ENCODE results near the gene VWA8.

The VWA8 gene

DNA sequence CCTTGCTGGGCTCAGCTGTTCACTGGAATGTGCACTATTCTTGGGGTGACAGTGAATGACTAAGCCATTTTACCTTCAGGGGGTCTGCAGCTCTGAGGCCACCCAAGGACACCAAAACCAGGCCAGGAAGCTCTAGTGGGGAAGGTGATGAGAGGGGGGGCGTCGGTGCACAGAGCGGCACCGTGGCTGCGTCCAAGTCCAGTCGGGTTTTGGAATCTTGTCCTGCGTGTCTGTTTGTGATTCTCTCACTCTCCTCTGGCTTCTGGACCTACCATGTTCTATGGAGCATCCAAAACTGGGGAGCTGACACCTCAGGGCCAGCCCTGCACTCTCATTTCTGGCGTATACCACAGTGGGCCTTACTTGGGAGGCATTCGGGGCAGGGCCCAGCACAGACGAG is 411.4 kb downstream of the VWA8 start:
- TF ChIP-seq, protein P1, sequence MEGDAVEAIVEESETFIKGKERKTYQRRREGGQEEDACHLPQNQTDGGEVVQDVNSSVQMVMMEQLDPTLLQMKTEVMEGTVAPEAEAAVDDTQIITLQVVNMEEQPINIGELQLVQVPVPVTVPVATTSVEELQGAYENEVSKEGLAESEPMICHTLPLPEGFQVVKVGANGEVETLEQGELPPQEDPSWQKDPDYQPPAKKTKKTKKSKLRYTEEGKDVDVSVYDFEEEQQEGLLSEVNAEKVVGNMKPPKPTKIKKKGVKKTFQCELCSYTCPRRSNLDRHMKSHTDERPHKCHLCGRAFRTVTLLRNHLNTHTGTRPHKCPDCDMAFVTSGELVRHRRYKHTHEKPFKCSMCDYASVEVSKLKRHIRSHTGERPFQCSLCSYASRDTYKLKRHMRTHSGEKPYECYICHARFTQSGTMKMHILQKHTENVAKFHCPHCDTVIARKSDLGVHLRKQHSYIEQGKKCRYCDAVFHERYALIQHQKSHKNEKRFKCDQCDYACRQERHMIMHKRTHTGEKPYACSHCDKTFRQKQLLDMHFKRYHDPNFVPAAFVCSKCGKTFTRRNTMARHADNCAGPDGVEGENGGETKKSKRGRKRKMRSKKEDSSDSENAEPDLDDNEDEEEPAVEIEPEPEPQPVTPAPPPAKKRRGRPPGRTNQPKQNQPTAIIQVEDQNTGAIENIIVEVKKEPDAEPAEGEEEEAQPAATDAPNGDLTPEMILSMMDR (IDR thresholded peaks at IDR 0.05; ENCODE audit: low read depth, low read length, missing control alignments): no peak
- no peak overlapping the region for H3K4me3 ChIP-seq (replicated peaks; ENCODE audit: low read depth, low read length)
- no peak for DNase-seq (ENCODE audit: extremely low read depth, low read depth)

DNA sequence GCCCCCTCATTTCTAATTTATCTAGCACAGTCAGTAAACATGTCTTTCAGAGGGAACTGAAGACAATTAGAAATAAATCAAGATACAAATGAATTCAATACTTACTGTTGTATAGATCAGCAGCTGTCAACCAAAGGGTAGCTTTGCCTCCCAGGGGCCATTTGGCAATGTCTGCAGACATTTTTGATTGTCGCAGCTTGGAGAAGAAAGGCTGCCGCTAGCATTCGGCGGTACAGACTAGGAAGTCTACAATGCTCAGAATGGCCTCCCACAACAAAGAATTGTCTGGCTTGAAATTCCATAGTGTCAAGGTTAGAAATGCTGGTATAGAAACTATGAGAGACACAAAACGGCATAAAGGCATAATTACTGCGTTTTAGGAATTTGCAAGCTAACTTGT is 412.0 kb downstream of the VWA8 start:
- no peak for DNase-seq (ENCODE audit: extremely low read depth, low read depth)
- TF ChIP-seq, protein P1 (IDR thresholded peaks at IDR 0.05; ENCODE audit: low read depth, low read length, missing control alignments): no peak
- H3K4me3 ChIP-seq (replicated peaks; ENCODE audit: low read depth, low read length): no peak overlapping the region

DNA sequence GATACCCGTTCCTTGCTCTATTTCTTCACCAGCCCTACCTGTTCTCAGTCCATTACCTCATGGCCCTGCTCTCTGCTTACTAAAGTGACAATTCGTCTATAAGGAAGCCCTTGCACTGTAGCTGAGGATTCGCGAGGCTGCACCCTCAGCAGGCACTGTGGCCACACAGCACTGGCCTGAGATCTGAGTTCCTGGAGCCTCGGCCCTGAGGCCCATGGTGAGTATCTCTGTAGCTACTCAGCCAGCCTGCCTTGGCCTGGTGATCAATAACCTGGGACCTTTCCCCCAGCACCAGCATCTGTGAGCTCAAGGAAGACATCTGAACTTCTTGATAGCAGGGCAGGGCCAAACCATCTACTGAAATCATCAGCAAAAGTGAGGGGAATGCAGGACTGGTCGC is 412.9 kb downstream of the VWA8 start:
- TF ChIP-seq, protein P1 (IDR thresholded peaks at IDR 0.05; ENCODE audit: low read depth, low read length, missing control alignments): no peak
- H3K4me3 ChIP-seq (replicated peaks; ENCODE audit: low read depth, low read length): no peak overlapping the region
- DNase-seq (ENCODE audit: extremely low read depth, low read depth): no peak

DNA sequence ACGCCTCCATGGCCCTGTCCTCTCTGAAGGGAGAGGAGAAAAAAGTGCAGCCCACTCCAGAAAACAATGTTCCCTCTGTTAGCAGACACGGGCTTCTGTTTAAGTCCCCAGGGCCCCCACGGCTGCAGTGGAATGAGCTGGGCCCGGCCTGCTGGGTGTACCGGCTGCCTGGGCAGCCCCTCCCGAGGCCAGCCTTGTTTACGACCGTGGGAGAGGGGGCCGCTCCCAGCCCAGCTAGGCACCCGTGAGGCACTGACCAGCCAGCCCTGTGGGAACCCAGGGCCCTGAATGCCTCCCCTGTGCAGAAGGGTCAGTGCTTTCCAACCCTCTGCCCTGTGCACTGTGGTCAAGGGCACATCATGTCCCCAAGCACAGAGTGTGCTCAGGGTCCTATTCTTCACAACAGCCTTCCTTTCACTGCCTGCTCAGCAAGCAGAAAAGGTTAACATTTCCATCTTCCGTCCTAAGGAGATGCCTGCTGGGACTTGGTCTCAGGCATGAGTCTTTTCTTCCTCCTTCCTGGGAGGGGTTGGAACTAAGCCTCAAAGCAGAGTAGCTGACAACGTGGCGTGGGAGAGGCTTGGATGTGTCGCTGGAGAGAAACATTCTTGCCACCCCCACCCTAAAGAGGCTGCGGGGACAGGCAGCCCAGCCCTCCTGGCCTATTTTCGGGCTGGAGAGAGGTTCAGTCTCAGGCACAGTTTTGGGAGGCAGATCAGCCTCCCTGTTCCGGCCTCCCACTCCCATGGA is 413.5 kb downstream of the VWA8 start:
- no peak for DNase-seq (ENCODE audit: extremely low read depth, low read depth)
- H3K4me3 ChIP-seq (replicated peaks; ENCODE audit: low read depth, low read length): no peak overlapping the region
- TF ChIP-seq, protein P1 (IDR thresholded peaks at IDR 0.05; ENCODE audit: low read depth, low read length, missing control alignments): no peak

DNA sequence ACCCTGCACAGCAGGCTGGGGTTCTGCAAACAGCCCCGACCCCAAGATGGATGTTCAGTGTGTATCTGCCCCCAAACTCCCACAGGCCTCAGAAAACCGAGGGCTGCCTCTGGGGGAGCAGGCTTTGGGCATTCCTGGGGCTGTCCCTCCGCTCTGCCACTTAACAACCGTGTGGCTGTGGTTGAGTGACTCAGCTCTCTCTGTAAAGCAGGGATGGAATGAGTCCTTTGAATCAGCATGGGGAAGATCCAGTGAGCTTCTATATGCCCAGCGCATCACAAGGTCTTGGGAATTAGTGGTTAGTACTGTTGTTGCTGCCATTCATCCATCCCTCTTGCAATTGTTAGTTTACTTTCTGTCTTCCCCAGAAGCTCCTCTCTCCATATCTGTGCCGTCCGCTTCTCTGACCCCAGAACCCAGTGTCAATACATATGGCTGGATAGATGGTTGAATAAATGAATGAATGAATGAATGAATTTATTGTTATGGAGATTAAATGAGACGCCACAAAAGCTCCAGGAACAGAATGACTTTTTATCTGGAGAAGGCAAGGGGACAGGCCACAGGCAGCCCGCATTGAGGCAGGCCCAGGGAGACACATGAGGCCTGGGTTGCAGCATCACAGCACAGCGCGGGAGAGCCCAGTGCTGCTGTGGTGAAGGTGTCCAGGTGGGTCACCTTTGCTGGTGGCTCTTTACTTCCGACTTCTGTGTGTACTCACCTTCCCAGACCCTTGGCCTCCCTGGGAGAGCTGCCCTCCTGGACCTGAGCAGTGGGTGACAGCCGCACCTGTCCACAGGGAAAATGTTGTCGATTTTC is 414.3 kb downstream of the VWA8 start:
- TF ChIP-seq, protein P1 (IDR thresholded peaks at IDR 0.05; ENCODE audit: low read depth, low read length, missing control alignments): no peak
- DNase-seq (ENCODE audit: extremely low read depth, low read depth): no peak
- no peak overlapping the region for H3K4me3 ChIP-seq (replicated peaks; ENCODE audit: low read depth, low read length)

DNA sequence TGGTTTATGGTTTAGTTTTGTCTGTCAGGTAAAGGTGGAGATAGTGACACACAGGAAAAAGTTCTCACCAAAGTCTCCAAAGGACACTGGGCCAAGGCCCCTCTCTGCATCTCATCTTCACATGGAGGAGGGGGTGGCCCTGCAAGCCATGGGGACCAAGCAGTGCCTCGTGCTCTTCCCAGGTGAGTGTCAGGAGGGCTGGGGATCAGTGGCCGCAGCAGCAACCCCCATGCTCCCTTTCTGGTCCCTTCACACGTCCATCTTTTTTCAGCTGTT is 415.5 kb downstream of the VWA8 start:
- DNase-seq (ENCODE audit: extremely low read depth, low read depth): no peak
- H3K4me3 ChIP-seq (replicated peaks; ENCODE audit: low read depth, low read length): no peak overlapping the region
- TF ChIP-seq, protein P1 (IDR thresholded peaks at IDR 0.05; ENCODE audit: low read depth, low read length, missing control alignments): no peak

All from HFF-Myc (cell line).